A673 (cell line): ENCODE results near the gene LRIG3.

Experiments used
- CTCF ChIP-seq: fragments of 300-800, 200-600 bp; sonication (generic); conservative IDR thresholded peaks from 2 replicates; pipeline ENCODE4 v1.5.1; 2017; ENCODE audit warnings: low read depth, mild to moderate bottlenecking, antibody characterized with exemption, low read length, moderate library complexity, mixed read lengths
- EZH2 ChIP-seq: fragments of 200-600 bp; sonication (generic); IDR thresholded peaks from 2 replicates; pipeline ENCODE4 v1.6.1; 2017; ENCODE audit warnings: borderline replicate concordance, low read depth, mild to moderate bottlenecking, mixed read lengths, antibody characterized with exemption, low read length; ENCODE audit not compliant: poor library complexity, severe bottlenecking

GRCh38 chr12:58942345-58942744 lies 22.0 kb upstream of the LRIG3 start:
- TF ChIP-seq CTCF (no peak), EZH2 (no peak)
